T-cell (primary cell): ENCODE data around the gene PEX13. TPM values are rescaled to one million over a fixed set of nuclear protein-coding genes. Genes with fewer than 3 reads are reported as not detected.

Experiments
- ATAC-seq, 4 experiments: fragments of 200-7000 bp in 3 of 4; fragments of 150-1000 bp in 1 of 4; cut with Tn5 transposase; replicated peaks in 1 of 4; 1 replicate in 3 of 4; 2 replicates in 1 of 4; pipeline ENCODE4 v1.10.0; 2021; ENCODE audit warnings: moderate library complexity in 3 of 4, mild to moderate bottlenecking in 2 of 4, moderate number of reproducible peaks in 1 of 4
- CTCF ChIA-PET, 2 donors: fragments of 300-600 bp; sonication (Branson Sonifier 250); formaldehyde crosslinking; loops; one replicate each; lab custom pipeline; 2022; ENCODE audit warnings: antibody characterized with exemption in 2 of 2; lab: Charles Lee
- POLR2A ChIA-PET, 2 donors: fragments of 300-600 bp; sonication (Branson Sonifier 250); formaldehyde crosslinking; loops; one replicate each; lab custom pipeline; 2022; ENCODE audit warnings: antibody characterized with exemption in 2 of 2; lab: Charles Lee
- DNase-seq, 35 experiments: peaks; one replicate each; pipeline versions ENCODE4 v3.0.0 to v3.0.0-alpha.2; 2013 to 2023
- H3K27ac ChIP-seq: one replicate; pipeline ENCODE4 v1.5.1; 2013; ENCODE audit warnings: low read length
- H3K27me3 ChIP-seq, 2 experiments: replicated peaks in 1 of 2; 1 replicate in 1 of 2; 2 replicates in 1 of 2; pipeline versions ENCODE4 v1.6.1 to v1.7.0; 2013; ENCODE audit warnings: low read length in 1 of 2, mixed read lengths in 1 of 2; ENCODE audit not compliant: control insufficient read depth in 2 of 2, insufficient read depth in 2 of 2; ENCODE audit errors: extremely low read depth in 1 of 2
- H3K36me3 ChIP-seq, 2 donors: 1 replicate in 1 of 2; 2 replicates in 1 of 2; pipeline versions ENCODE4 v1.6.1 to v1.7.0; 2013; ENCODE audit warnings: low read length in 1 of 2; ENCODE audit not compliant: control insufficient read depth in 2 of 2, insufficient read depth in 1 of 2; ENCODE audit errors: extremely low read depth in 1 of 2
- H3K4me1 ChIP-seq, 2 experiments: 1 replicate in 1 of 2; 2 replicates in 1 of 2; pipeline versions ENCODE4 v1.6.1 to v1.7.0; 2013; ENCODE audit warnings: low read length in 2 of 2, mixed read lengths in 1 of 2; ENCODE audit not compliant: insufficient read depth in 2 of 2, control insufficient read depth in 1 of 2; ENCODE audit errors: extremely low read depth in 1 of 2
- H3K4me3 ChIP-seq, 2 donors: 1 replicate in 1 of 2; 2 replicates in 1 of 2; pipeline versions ENCODE4 v1.5.1 to v1.7.0; 2013; ENCODE audit warnings: mild to moderate bottlenecking in 2 of 2, low read length in 1 of 2, moderate library complexity in 1 of 2; ENCODE audit not compliant: control insufficient read depth in 1 of 2; ENCODE audit errors: extremely low read depth in 1 of 2
- H3K9me3 ChIP-seq: 2 replicates; pipeline ENCODE4 v1.7.0; 2013
- H3K27ac Mint-ChIP-seq, 2 donors: one replicate each; pipeline ENCODE4 v1.8.0; 2020 to 2021; ENCODE audit warnings: mild to moderate bottlenecking in 2 of 2, mixed read lengths in 2 of 2
- H3K27me3 Mint-ChIP-seq, 2 donors: one replicate each; pipeline ENCODE4 v1.8.0; 2021 to 2022; ENCODE audit warnings: mixed read lengths in 2 of 2
- H3K36me3 Mint-ChIP-seq: one replicate; pipeline ENCODE4 v1.8.0; 2021; ENCODE audit warnings: mixed read lengths
- H3K4me1 Mint-ChIP-seq, 3 donors: one replicate each; pipeline ENCODE4 v1.8.0; 2020 to 2022; ENCODE audit warnings: mixed read lengths in 3 of 3, mild to moderate bottlenecking in 1 of 3
- H3K4me3 Mint-ChIP-seq, 3 donors: one replicate each; pipeline ENCODE4 v1.8.0; 2020 to 2022; ENCODE audit warnings: mild to moderate bottlenecking in 3 of 3, mixed read lengths in 3 of 3, moderate library complexity in 3 of 3
- H3K9me3 Mint-ChIP-seq, 3 donors: one replicate each; pipeline ENCODE4 v1.8.0; 2020 to 2022; ENCODE audit warnings: mixed read lengths in 3 of 3
- WGBS: methylation state at CpG from one replicate; pipeline ENCODE4 v1.1.5; 2013; ENCODE audit warnings: missing lambda C conversion rate; ENCODE audit not compliant: insufficient coverage; 5-methylcytosine and 5-hydroxymethylcytosine counted together
- total RNA-seq, 35 experiments: library from RNA in 6 of 35; stranded (reverse) in 6 of 35; fragments of 120-200 nt in 1 of 35; gene quantifications; one replicate each; pipeline versions ENCODE4 v1.2.1 to v1.2.4 and lab custom pipeline; 2013 to 2026

PEX13 gene, protein sequence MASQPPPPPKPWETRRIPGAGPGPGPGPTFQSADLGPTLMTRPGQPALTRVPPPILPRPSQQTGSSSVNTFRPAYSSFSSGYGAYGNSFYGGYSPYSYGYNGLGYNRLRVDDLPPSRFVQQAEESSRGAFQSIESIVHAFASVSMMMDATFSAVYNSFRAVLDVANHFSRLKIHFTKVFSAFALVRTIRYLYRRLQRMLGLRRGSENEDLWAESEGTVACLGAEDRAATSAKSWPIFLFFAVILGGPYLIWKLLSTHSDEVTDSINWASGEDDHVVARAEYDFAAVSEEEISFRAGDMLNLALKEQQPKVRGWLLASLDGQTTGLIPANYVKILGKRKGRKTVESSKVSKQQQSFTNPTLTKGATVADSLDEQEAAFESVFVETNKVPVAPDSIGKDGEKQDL
- 10 to 100 TPM; 12.6 to 22.8 (median 20.4) TPM for total RNA-seq
- 24.5 TPM for total RNA-seq (2013)
- total RNA-seq (lab: John Stamatoyannopoulos, UW) = 17.0 to 49.8 (median 29.7) reads per million in 29 experiments

DNA sequence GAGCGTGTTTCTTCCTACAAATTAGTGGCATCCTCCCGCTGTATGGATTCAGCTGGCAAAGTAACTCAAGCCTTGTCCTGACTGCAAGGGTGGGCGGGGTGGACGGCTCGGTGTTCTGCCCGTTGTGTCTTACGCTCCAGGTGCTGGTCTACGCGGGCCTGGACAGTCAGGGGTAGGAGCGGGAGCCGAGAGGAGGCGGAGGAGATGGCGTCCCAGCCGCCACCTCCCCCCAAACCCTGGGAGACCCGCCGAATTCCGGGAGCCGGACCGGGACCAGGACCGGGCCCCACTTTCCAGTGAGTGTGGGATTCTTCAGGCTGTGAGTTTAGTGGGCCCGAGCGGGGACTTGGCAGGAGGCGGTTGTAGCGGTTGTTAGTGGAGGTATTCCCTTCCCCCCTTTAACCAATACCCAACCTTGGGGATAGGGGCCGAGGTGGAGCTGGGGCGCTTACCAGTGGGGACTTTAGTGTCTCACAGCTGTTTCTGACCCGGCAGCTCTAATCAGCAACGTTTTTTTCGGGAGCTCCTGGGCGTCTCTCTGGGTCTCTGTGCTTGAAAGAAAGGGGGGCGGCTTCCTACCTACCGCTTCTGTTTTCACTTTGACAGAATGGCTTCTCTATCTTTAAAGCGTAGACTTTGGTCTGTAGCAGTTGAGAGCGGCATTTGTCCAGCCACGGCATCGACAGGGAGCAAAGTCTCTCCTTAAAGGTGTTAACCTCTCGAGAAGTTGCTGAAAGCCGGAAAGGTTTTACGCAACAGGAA is at the start of gene PEX13, which contains the start of gene PUS10:
PEX13 (plus strand) TSS at position 165 of the 762 bp plus-strand sequence; CDS start at position 205, 40 bp downstream.
PUS10 (minus strand) TSS at position 700 of the 762 bp plus-strand sequence. CDS start 6,365 bp downstream, outside the sequence.
- DNase-seq = peak in 33 of 35 experiments; percentile 4 to 69 (median 40)
- Histone ChIP-seq H3K36me3 (peaks cover 0 to 2% of the 10 kb centered on the region in 2 donors), H3K9me3 (no peaks in the 10 kb centered on the region), H3K27me3 (no peaks in the 10 kb centered on the region), H3K27ac (peak within 1 kb of the TSS; percentile 75), H3K4me1 (peaks cover 11 to 13% of the 10 kb centered on the region in 2 experiments), H3K4me3 (peak within 1 kb of the TSS; percentile 94 to 100)
- peaks cover 44 to 60% (median 50%) of the 10 kb centered on the region in 3 donors for H3K4me1 Mint-ChIP-seq
- ChIA-PET CTCF (interaction anchor here (0.6 to 1.7 kb wide), 3 partner anchors 19 to 261 kb away, joined by 3 to 5 read pairs (median 3); no protein-coding TSS in a partner anchor), POLR2A (interaction anchor here in 1 of 2 donors (0.6 to 1.0 kb wide), 3 partner anchors 136 to 741 kb away, joined by 3 to 6 read pairs (median 3); no protein-coding TSS in a partner anchor)
- peaks cover 14% of the 10 kb centered on the region for H3K36me3 Mint-ChIP-seq
- peaks cover 0 to 2% (median 0%) of the 10 kb centered on the region in 3 donors for H3K9me3 Mint-ChIP-seq
- ATAC-seq = peak; percentile 85 to 89 (median 88)
- peak within 1 kb of the TSS; percentile 94 to 100 (median 99) for H3K4me3 Mint-ChIP-seq
- no peaks in the 10 kb centered on the region for H3K27me3 Mint-ChIP-seq
- peak within 1 kb of the TSS; percentile 97 to 99 for H3K27ac Mint-ChIP-seq
- WGBS = 1% methylated on average over 16 of the region's 39 CpGs

DNA sequence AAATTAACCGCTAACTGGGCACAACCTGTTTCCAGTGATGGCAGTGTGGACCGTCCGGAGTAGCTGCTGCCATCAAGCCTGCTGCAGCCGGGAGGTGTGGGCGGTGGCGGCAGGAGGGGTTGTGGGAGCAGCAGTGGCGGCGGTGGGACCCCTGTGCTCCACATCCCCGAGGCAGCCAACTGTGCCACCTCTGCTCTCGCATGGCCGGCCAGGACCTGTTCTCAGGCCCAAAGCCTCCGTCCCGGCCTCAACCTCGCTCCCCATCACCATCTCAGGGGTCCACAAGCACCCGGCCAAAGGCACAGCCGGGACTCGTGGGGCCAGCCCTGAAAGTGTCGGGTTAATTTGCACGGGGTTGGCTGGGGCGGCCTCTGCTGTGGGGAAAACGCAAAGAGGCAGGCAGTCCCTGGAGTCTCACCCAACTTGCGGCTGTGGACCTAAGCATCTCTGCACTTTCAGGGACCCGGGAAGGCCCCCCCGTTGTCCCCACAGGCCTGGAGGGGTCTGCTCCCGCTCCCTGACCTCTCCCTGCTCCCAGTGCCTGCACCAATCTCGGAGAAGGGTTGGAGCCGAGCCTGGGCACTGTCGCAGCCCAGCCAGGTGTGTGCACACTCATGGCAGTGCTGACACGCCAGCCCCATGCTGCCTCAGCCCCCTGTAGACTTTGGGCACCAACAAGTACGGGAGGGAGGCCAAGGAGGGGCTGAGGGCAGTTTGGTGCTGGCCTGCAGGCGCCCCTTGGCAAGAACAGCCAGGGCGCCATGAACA is 44.4 kb upstream of the PEX13 start:
- DNase-seq = no peak
- Histone ChIP-seq H3K9me3 (no peaks in the 10 kb centered on the region), H3K27me3 (no peaks in the 10 kb centered on the region), H3K4me3 (no peak overlapping the region), H3K27ac (no peak overlapping the region), H3K4me1 (peaks cover 2 to 6% of the 10 kb centered on the region in 2 experiments), H3K36me3 (peaks cover 0 to 3% of the 10 kb centered on the region in 2 donors)
- H3K4me3 Mint-ChIP-seq = no peak overlapping the region
- WGBS = 96% methylated on average over 29 of the region's 32 CpGs
- ChIA-PET CTCF (no interaction called here), POLR2A (no interaction called here)
- no peak overlapping the region for H3K27ac Mint-ChIP-seq
- ATAC-seq = peak in 1 of 4 experiments; percentile 40
- no peaks in the 10 kb centered on the region for H3K27me3 Mint-ChIP-seq
- H3K4me1 Mint-ChIP-seq = peaks cover 10 to 23% (median 21%) of the 10 kb centered on the region in 3 donors
- no peaks in the 10 kb centered on the region for H3K36me3 Mint-ChIP-seq
- no peaks in the 10 kb centered on the region for H3K9me3 Mint-ChIP-seq

- 85% methylated on average over 5 of the region's 5 CpGs for WGBS
- POLR2A ChIA-PET = interaction anchor here in 1 of 2 donors (0.5 kb wide), 1 partner anchor 25 kb away, joined by 5 read pairs; no protein-coding TSS in a partner anchor
- Histone ChIP-seq H3K36me3 (peaks cover 0 to 3% of the 10 kb centered on the region in 2 donors), H3K9me3 (no peaks in the 10 kb centered on the region), H3K4me1 (peaks cover 2 to 6% of the 10 kb centered on the region in 2 experiments), H3K4me3 (no peak overlapping the region), H3K27me3 (no peaks in the 10 kb centered on the region), H3K27ac (no peak overlapping the region)
- Mint-ChIP-seq H3K27me3 (no peaks in the 10 kb centered on the region), H3K9me3 (no peaks in the 10 kb centered on the region), H3K4me3 (no peak overlapping the region), H3K27ac (no peak overlapping the region), H3K36me3 (no peaks in the 10 kb centered on the region), H3K4me1 (peaks cover 10 to 20% (median 19%) of the 10 kb centered on the region in 3 donors)
- CTCF ChIA-PET = interaction anchor here in 1 of 2 donors (0.9 to 1.0 kb wide), 2 partner anchors 25 to 267 kb away, joined by 4 to 5 read pairs; no protein-coding TSS in a partner anchor
- DNase-seq (no peak), ATAC-seq (no peak)
Measured at GRCh38 chr2:60973705-60974104, 43.8 kb upstream of the PEX13 start.

DNA sequence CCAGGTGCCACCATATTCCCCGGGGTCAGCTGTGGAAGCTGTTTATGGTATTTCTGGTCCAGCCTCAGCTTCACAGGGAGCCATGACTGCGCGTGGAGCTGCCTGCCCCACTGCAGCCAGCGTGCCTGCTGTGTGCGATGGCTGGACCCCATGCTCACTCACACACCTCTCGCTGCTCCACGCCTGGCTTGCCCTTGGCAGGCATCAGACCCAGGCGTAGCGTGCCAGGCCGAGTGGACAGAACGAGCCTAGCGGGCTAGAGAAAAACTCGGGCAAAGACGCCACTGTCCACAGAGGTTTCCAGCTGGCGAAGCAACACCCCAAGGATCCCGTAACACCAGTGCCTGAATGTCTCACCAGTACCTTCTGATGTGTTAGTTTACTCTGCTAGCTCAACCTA is 42.9 kb upstream of the PEX13 start:
- 93% methylated on average over 13 of the region's 16 CpGs for WGBS
- H3K4me3 Mint-ChIP-seq = no peak overlapping the region

GRCh38 chr2:60976256-60976850 is 41.2 kb upstream of the PEX13 start:
- ATAC-seq (no peak), DNase-seq (no peak)
- no peaks in the 10 kb centered on the region for H3K27me3 ChIP-seq
- ChIA-PET CTCF (no interaction called here), POLR2A (no interaction called here)
- Mint-ChIP-seq H3K36me3 (no peaks in the 10 kb centered on the region), H3K4me1 (peaks cover 20 to 25% (median 23%) of the 10 kb centered on the region in 3 donors), H3K27ac (peak overlapping the region in 1 of 2 donors; percentile 0), H3K9me3 (no peaks in the 10 kb centered on the region), H3K4me3 (no peak overlapping the region), H3K27me3 (no peaks in the 10 kb centered on the region)
- peaks cover 2 to 6% of the 10 kb centered on the region in 2 experiments for H3K4me1 ChIP-seq
- H3K27ac ChIP-seq = no peak overlapping the region
- no peak overlapping the region for H3K4me3 ChIP-seq
- peaks cover 0 to 3% of the 10 kb centered on the region in 2 donors for H3K36me3 ChIP-seq
- H3K9me3 ChIP-seq = no peaks in the 10 kb centered on the region
- WGBS = no CpG with 5 or more reads among the region's 3 CpGs

More for the DNA sequence above, 42.9 kb upstream of the PEX13 start:
- Histone ChIP-seq H3K4me3 (no peak overlapping the region), H3K36me3 (peaks cover 0 to 3% of the 10 kb centered on the region in 2 donors), H3K9me3 (no peaks in the 10 kb centered on the region), H3K4me1 (peaks cover 2 to 6% of the 10 kb centered on the region in 2 experiments), H3K27ac (no peak overlapping the region), H3K27me3 (no peaks in the 10 kb centered on the region)
- H3K36me3 Mint-ChIP-seq = no peaks in the 10 kb centered on the region
- ATAC-seq = no peak
- POLR2A ChIA-PET = no interaction called here
- H3K4me1 Mint-ChIP-seq = peaks cover 16 to 25% (median 20%) of the 10 kb centered on the region in 3 donors
- no peaks in the 10 kb centered on the region for H3K27me3 Mint-ChIP-seq
- CTCF ChIA-PET = interaction anchor here in 1 of 2 donors (0.7 to 1.0 kb wide), 3 partner anchors 24 to 267 kb away, joined by 4 to 13 read pairs (median 5); no protein-coding TSS in a partner anchor
- no peaks in the 10 kb centered on the region for H3K9me3 Mint-ChIP-seq
- no peak overlapping the region for H3K27ac Mint-ChIP-seq
- DNase-seq = no peak
